Mononuclear cell (primary cell): ENCODE data around the gene ARPC1A. TPM values are rescaled to one million over a fixed set of nuclear protein-coding genes. Genes with fewer than 3 reads are reported as not detected.
"Not testable (repeated sequence)": the region's sequence is repeated elsewhere in the genome, so short reads cannot be mapped to it uniquely, and the experiment has no call there.

Experiments used
- H3K27me3 ChIP-seq: 2 replicates; pipeline ENCODE4 v1.6.0; 2011; ENCODE audit warnings: low read length, control low read depth; ENCODE audit not compliant: insufficient read depth
- H3K4me1 ChIP-seq: 2 replicates; pipeline ENCODE4 v1.5.1; 2011; ENCODE audit warnings: mild to moderate bottlenecking, low read length, control low read depth; ENCODE audit not compliant: insufficient read depth
- H3K4me3 ChIP-seq: 2 replicates; pipeline ENCODE4 v1.5.1; 2011; ENCODE audit warnings: mild to moderate bottlenecking, low read length, moderate library complexity
- H3K9me3 ChIP-seq: 2 replicates; pipeline ENCODE4 v1.5.1; 2011; ENCODE audit warnings: low read depth, mild to moderate bottlenecking, control low read depth, low read length
- total RNA-seq: library from RNA; depleted of rRNA; stranded (reverse); fragments of >200 nt; gene quantifications from one replicate; pipeline ENCODE4 v1.2.3, GENCODE V29; 2012

Gene ARPC1A
- total RNA-seq, 1 donor, result 28.8 TPM

GRCh38 chr7:99372275-99373090 lies 46.8 kb downstream of the ARPC1A start:
- H3K4me3 ChIP-seq, result no peak overlapping the region
- H3K9me3 ChIP-seq, result no peaks in the 10 kb centered on the region
- no peaks in the 10 kb centered on the region for H3K27me3 ChIP-seq
- H3K4me1 ChIP-seq, result peaks cover 26% of the 10 kb centered on the region

DNA sequence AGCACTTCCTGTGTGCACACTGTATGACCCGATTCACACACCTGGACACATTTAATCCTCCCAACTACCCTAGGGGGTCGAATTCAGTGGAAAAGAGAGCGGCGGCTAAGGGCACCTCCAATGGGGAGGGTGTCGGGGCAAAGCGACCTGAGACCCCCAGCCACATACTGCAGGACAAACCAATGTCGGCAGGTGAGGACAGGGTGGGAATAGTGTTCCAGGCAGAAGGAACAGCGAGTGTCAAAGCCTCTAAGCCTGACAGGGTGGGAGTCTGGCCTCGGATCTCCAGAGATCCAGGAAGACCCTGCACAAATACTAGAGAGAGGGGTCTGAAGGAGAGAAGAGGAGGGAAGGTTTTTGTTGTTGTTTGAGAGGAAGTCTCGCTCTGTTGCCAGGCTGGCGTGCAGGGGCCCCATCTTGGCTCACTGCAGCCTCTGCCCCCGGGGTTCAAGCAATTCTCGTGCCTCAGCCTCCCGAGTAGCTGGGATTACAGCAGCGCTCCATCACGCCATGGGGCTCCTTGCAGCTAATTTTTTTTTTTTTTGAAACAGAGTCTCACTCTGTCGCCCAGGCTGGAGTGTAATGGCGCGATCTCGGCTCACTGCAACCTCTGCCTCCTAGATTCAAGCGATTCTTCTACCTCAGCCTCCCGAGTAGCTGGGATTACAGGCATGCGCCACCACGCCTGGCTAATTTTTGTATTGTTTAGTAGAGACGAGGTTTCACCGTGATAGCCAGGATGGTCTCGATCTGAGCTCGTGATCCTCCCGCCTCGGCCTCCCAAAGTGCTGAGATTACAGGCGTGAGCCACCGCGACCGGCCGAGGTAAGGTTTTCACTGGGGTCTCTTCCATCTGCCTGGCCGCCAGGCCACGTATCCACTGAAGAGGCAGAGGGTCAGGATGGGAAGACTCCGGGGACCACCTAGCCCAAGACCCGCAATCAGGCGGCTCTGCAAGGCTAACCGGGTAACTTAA lies 47.7 kb downstream of the ARPC1A start:
- peak overlapping the region; percentile 72 for H3K4me3 ChIP-seq
- peaks cover 35% of the 10 kb centered on the region for H3K4me1 ChIP-seq
- H3K27me3 ChIP-seq, result no peaks in the 10 kb centered on the region
- H3K9me3 ChIP-seq, result no peaks in the 10 kb centered on the region

- H3K4me3 ChIP-seq, result peak within 1 kb of the TSS; percentile 72
- peaks cover 45% of the 10 kb centered on the region for H3K4me1 ChIP-seq
- H3K9me3 ChIP-seq, result no peaks in the 10 kb centered on the region
- no peaks in the 10 kb centered on the region for H3K27me3 ChIP-seq
Measured at GRCh38 chr7:99374111-99375064, 48.7 kb downstream of the ARPC1A start, which contains the start of gene ARPC1B. ARPC1B (plus strand) TSS chr7:99374730; CDS start chr7:99385715, 10,985 bp downstream.

GRCh38 chr7:99375070-99375807 lies 49.5 kb downstream of the ARPC1A start:
- Histone ChIP-seq H3K4me1 (peaks cover 54% of the 10 kb centered on the region), H3K4me3 (peak overlapping the region; percentile 72), H3K9me3 (no peaks in the 10 kb centered on the region), H3K27me3 (no peaks in the 10 kb centered on the region)

DNA sequence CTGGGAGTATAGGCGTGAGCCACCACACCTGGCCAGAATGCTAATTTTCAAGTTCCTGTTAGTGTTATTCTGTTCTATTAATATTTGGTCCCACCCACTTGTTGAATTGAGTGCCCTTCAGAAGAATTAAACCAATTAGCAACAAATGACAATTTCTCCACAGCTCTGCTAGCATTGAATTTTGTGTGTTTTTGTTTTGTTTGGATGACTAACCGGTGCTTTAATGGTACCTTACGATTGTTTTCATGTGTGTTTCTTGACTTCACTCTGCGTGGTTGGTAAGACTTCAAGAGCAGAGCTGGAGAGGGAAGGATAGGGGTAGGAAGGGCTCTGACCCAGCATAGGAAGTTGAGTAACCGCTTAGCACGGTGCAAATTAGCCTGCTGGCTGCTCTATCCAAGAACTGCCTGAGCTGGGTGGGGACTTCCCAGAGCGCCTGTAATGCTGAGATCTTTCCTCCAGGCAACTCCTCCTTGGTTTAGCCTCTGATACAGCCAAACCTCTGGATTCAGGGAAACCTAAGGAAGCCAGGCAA lies 53.4 kb downstream of the ARPC1A start:
- no peaks in the 10 kb centered on the region for H3K27me3 ChIP-seq
- H3K9me3 ChIP-seq, result no peaks in the 10 kb centered on the region
- H3K4me3 ChIP-seq, result peak overlapping the region; percentile 40
- H3K4me1 ChIP-seq, result peaks cover 86% of the 10 kb centered on the region

DNA sequence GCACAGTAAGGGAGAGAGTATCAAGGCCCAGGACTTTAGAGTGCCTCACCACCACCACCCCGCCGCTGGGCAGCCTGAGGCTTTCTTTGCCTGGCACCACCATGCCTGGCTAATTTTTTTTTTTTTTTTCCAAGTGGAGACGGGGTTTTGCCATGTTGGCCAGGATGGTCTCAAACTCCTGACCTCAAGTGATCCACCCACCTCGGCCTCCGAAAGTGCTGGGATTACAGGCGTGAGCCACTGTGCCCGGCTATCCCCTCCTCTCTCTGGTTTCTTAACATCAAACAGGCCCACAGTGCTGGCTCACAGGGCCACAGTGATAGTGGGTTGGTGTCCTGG lies 54.0 kb downstream of the ARPC1A start:
- Histone ChIP-seq H3K4me3 (peak overlapping the region; percentile 40), H3K4me1 (peaks cover 91% of the 10 kb centered on the region)
- not testable (repeated sequence) for H3K27me3 ChIP-seq, H3K9me3 ChIP-seq

GRCh38 chr7:99380032-99380822 lies 54.5 kb downstream of the ARPC1A start:
- H3K4me1 ChIP-seq, result peaks cover 97% of the 10 kb centered on the region
- H3K9me3 ChIP-seq, result no peaks in the 10 kb centered on the region
- no peaks in the 10 kb centered on the region for H3K27me3 ChIP-seq
- peak overlapping the region; percentile 40 for H3K4me3 ChIP-seq

DNA sequence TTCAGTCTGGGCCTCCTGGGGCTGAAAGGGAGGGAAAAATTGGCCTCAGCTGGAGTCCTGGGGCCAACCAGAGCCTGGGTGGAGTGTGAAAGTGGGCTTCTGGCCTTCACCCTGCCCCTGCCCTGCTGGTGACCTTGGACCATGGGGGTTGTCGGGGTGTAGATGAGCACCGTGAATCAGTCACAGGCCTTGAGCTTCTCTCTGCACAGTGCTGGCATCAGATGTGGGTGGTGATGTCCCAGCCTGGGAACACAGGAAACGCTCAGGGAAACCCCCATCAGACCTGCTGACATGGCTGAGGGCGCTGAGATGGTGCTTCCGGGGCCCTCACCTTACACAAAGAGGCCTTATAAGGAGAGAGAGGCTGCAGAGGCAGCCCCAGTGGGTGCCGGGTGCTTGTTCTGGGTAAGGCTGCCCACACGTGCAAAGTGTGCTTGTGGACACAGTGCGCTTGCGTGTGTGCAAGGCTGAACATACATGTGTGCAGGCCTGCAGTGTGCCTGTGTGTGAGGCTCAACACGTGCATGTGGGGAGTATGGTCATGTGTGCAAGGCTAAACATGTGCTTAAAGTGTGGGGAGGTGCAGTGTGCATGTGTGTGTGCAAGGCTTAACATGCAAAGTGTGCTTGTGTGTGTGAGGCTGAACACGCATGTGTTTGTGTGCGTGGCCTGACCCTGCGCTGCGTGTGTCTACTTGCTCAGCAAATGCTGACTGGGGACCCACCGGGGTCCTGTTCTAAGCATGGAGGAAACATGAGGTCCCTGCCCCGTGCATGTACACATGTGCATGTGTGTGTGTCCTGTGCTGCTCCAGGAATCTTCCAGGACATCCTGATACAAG lies 55.3 kb downstream of the ARPC1A start:
- peaks cover 97% of the 10 kb centered on the region for H3K4me1 ChIP-seq
- H3K27me3 ChIP-seq, result no peaks in the 10 kb centered on the region
- H3K4me3 ChIP-seq, result peak overlapping the region; percentile 40
- H3K9me3 ChIP-seq, result no peaks in the 10 kb centered on the region

- peaks cover 97% of the 10 kb centered on the region for H3K4me1 ChIP-seq
- no peaks in the 10 kb centered on the region for H3K9me3 ChIP-seq
- no peaks in the 10 kb centered on the region for H3K27me3 ChIP-seq
- no peak overlapping the region for H3K4me3 ChIP-seq
Measured at GRCh38 chr7:99381664-99382075, 56.0 kb downstream of the ARPC1A start.

DNA sequence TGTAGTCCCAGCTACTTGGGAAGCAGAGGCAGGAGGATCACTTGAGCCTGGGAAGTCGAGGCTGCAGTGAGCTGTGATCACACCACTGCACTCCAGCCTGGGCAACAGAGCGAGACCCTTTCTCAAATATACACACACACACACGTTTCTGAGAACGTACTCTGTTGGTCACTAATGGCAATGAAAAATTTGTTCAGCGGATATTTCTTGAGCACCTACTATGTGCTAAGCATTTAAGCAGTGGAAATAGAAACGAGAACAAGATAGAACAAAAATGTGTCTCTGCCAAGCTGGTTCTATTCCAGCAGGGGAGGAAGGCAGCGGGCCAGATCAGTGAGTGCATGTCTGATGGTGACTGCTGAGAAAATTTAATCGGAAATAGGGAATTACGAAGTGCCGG lies 57.5 kb downstream of the ARPC1A start:
- Histone ChIP-seq H3K27me3 (no peaks in the 10 kb centered on the region), H3K4me1 (peaks cover 82% of the 10 kb centered on the region), H3K4me3 (no peak overlapping the region), H3K9me3 (no peaks in the 10 kb centered on the region)

DNA sequence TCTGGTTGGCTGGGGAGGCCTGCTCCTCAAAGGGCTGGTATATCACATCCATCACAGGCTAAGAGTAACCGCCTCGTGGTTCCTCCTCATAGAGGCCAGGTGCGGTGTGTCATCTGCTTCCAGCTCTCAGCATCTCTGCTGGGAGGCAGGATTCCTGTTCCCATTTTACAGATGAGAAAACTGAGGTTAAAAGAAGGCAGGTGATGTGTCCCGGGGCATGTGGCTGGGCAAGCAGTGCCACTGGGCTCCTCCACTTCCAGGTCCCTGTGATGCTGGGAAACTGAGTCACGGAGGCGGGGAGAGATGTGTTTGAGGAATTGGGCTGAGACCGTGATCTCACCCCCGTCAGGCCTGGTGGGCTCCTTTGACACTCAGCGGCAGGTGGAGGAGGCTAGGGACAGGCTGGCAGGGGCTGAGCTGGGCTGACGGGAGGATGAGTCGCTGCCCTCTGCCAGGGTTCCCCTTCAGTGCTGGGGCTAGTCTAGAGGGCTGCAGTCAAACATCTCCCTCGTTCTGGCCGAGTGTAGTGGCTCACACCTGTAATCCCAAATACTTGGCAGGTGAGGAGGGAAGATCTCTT lies 58.2 kb downstream of the ARPC1A start:
- Histone ChIP-seq H3K9me3 (no peaks in the 10 kb centered on the region), H3K4me1 (peaks cover 75% of the 10 kb centered on the region), H3K27me3 (no peaks in the 10 kb centered on the region), H3K4me3 (no peak overlapping the region)

DNA sequence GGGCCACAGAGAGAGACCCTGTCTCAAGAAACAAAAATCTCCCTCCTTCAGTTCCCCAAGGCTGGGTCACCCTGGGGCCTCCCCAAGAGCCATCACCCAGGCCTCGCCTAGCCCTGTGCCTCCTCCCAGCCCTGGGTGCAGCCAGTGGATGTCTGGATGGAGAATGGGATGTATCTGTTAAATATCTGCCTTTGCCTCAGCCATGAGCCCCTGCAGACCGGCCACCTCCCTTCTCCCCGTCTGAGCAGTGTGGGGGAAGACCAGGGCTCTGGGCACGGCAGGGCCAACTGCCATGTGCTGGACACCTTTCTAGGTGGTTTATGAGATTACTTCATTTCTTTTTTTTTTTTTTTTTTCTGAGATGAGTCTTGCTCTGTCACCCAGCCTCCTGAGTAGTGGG lies 58.8 kb downstream of the ARPC1A start:
- peaks cover 69% of the 10 kb centered on the region for H3K4me1 ChIP-seq
- H3K27me3 ChIP-seq, result no peaks in the 10 kb centered on the region
- no peaks in the 10 kb centered on the region for H3K9me3 ChIP-seq
- H3K4me3 ChIP-seq, result no peak overlapping the region
